SU-DHL-6 (cell line): Measurements from ENCODE around the gene BUB1.

Experiments
- H2AFZ ChIP-seq: fragments of 200-600 bp; sonication (generic); 2 replicates; pipeline ENCODE4 v1.6.1; 2014; ENCODE audit warnings: low read depth, mild to moderate bottlenecking, moderate library complexity, mixed read lengths, antibody characterized with exemption, low read length; ENCODE audit not compliant: severe bottlenecking
- H3F3A ChIP-seq: fragments of 200-600 bp; shearing (Covaris generic); 2 replicates; pipeline ENCODE4 v1.6.0; 2016; ENCODE audit warnings: antibody characterized with exemption, mild to moderate bottlenecking; ENCODE audit not compliant: insufficient read depth
- H3K27ac ChIP-seq: fragments of 200-600 bp; sonication (generic); 2 replicates; pipeline ENCODE4 v1.5.1; 2016; ENCODE audit warnings: low read depth, mild to moderate bottlenecking, low read length, moderate library complexity, mixed read lengths
- H3K27me3 ChIP-seq: fragments of 200-600 bp; sonication (generic), shearing (Covaris generic); 2 replicates; pipeline ENCODE4 v1.6.0; 2014; ENCODE audit warnings: mild to moderate bottlenecking, low read length
- H3K36me3 ChIP-seq: fragments of 200-600 bp; sonication (generic); 2 replicates; pipeline ENCODE4 v1.6.1; 2014; ENCODE audit warnings: mild to moderate bottlenecking, low read length, mixed read lengths
- H3K4me2 ChIP-seq: fragments of 300-600, 200-600 bp; shearing (Covaris generic), sonication (generic); 2 replicates; pipeline ENCODE4 v1.6.0; 2014; ENCODE audit warnings: low read length, low read depth, mild to moderate bottlenecking; ENCODE audit not compliant: poor library complexity, severe bottlenecking
- H3K4me3 ChIP-seq: fragments of 200-600 bp; sonication (generic); 2 replicates; pipeline ENCODE4 v1.5.1; 2014; ENCODE audit warnings: antibody characterized with exemption, low read length, mild to moderate bottlenecking, mixed read lengths; ENCODE audit not compliant: insufficient read depth, poor library complexity, severe bottlenecking
- H3K79me2 ChIP-seq: fragments of 200-600 bp; sonication (generic); 2 replicates; pipeline ENCODE4 v1.6.1; 2014; ENCODE audit warnings: mild to moderate bottlenecking, low read length, moderate library complexity; ENCODE audit not compliant: insufficient read depth
- H3K9ac ChIP-seq: fragments of 200-600 bp; sonication (generic); 2 replicates; pipeline ENCODE4 v1.7.0; 2014; ENCODE audit warnings: mild to moderate bottlenecking, low read length
- H3K9me2 ChIP-seq: fragments of 200-600 bp; sonication (generic); replicated peaks from 2 replicates; pipeline ENCODE4 v1.6.1; 2014; ENCODE audit warnings: low read length; ENCODE audit not compliant: insufficient read depth
- H3K9me3 ChIP-seq: fragments of 200-600 bp; sonication (generic); 2 replicates; pipeline ENCODE4 v1.6.1; 2014; ENCODE audit warnings: low read length, mixed read lengths; ENCODE audit not compliant: insufficient read depth
- H4K20me1 ChIP-seq: fragments of 200-600 bp; sonication (generic); 2 replicates; pipeline ENCODE4 v1.6.1; 2014; ENCODE audit warnings: low read depth, mild to moderate bottlenecking, antibody characterized with exemption, low read length, moderate library complexity, mixed read lengths
- CTCF ChIP-seq: fragments of 200-600 bp; sonication (generic); IDR thresholded peaks from one replicate; pipeline ENCODE4 v1.5.1; 2017; ENCODE audit warnings: antibody characterized with exemption, mild to moderate bottlenecking, low read length, moderate library complexity; ENCODE audit not compliant: insufficient read depth, poor library complexity, severe bottlenecking
- EZH2phosphoT487 ChIP-seq: fragments of 200-600 bp; sonication (generic), shearing (Covaris generic); conservative IDR thresholded peaks from 2 replicates; pipeline ENCODE4 v1.6.1; 2018; ENCODE audit warnings: mild to moderate bottlenecking, antibody characterized with exemption, low read length, moderate library complexity, mixed read lengths

The BUB1 gene

GRCh38 chr2:110642360-110642759 lies 35.5 kb downstream of the BUB1 start:
- peaks cover 58% of the 10 kb centered on the region for H3K36me3 ChIP-seq

GRCh38 chr2:110639972-110640371 lies 37.9 kb downstream of the BUB1 start:
- Histone ChIP-seq H3K36me3 (peaks cover 56% of the 10 kb centered on the region), H3K4me3 (no peak overlapping the region), H3K9me2 (no peaks in the 10 kb centered on the region), H3K27ac (no peak overlapping the region), H3K9me3 (no peaks in the 10 kb centered on the region), H3K27me3 (no peaks in the 10 kb centered on the region), H3K9ac (no peak overlapping the region), H2AFZ (no peak overlapping the region), H3F3A (no peaks in the 10 kb centered on the region; the same call in 1 of the 2 replicates), H3K79me2 (peaks cover 2% of the 10 kb centered on the region), H3K4me2 (no peak overlapping the region), H4K20me1 (no peaks in the 10 kb centered on the region)
- no peak for TF ChIP-seq EZH2phosphoT487
- TF ChIP-seq CTCF = no peak

More at GRCh38 chr2:110642360-110642759, 35.5 kb downstream of the BUB1 start:
- TF ChIP-seq CTCF (no peak), EZH2phosphoT487 (no peak)
- H3K27ac ChIP-seq = no peak overlapping the region
- no peaks in the 10 kb centered on the region for H3K27me3 ChIP-seq
- H3K4me2 ChIP-seq = no peak overlapping the region
- H4K20me1 ChIP-seq = no peaks in the 10 kb centered on the region
- H3K9ac ChIP-seq = no peak overlapping the region
- no peaks in the 10 kb centered on the region for H3F3A ChIP-seq
- no peak overlapping the region for H3K4me3 ChIP-seq
- H3K9me2 ChIP-seq = no peaks in the 10 kb centered on the region
- no peak overlapping the region for H2AFZ ChIP-seq
- peaks cover 22% of the 10 kb centered on the region for H3K79me2 ChIP-seq
- H3K9me3 ChIP-seq = no peaks in the 10 kb centered on the region

GRCh38 chr2:110638952-110639695 lies 38.7 kb downstream of the BUB1 start:
- H3K9ac ChIP-seq = no peak overlapping the region
- H3K27me3 ChIP-seq = no peaks in the 10 kb centered on the region
- peaks cover 57% of the 10 kb centered on the region for H3K36me3 ChIP-seq
- H3K79me2 ChIP-seq = no peaks in the 10 kb centered on the region; the same call in 1 of the 2 replicates
- H3K27ac ChIP-seq = no peak overlapping the region
- H2AFZ ChIP-seq = no peak overlapping the region
- H3K4me3 ChIP-seq = no peak overlapping the region
- H4K20me1 ChIP-seq = no peaks in the 10 kb centered on the region
- H3K9me3 ChIP-seq = no peaks in the 10 kb centered on the region
- no peak overlapping the region for H3K4me2 ChIP-seq
- TF ChIP-seq EZH2phosphoT487 = no peak
- TF ChIP-seq CTCF = no peak
- no peaks in the 10 kb centered on the region for H3K9me2 ChIP-seq
- H3F3A ChIP-seq = no peaks in the 10 kb centered on the region; the same call in 1 of the 2 replicates
